ENCODE measurements around the gene ANKS1A. TPM values are rescaled to one million over a fixed set of nuclear protein-coding genes. Genes with fewer than 3 reads are reported as not detected.

Gene ANKS1A
- total RNA-seq, 1 experiment from 2014 or later = 26.5 TPM

DNA sequence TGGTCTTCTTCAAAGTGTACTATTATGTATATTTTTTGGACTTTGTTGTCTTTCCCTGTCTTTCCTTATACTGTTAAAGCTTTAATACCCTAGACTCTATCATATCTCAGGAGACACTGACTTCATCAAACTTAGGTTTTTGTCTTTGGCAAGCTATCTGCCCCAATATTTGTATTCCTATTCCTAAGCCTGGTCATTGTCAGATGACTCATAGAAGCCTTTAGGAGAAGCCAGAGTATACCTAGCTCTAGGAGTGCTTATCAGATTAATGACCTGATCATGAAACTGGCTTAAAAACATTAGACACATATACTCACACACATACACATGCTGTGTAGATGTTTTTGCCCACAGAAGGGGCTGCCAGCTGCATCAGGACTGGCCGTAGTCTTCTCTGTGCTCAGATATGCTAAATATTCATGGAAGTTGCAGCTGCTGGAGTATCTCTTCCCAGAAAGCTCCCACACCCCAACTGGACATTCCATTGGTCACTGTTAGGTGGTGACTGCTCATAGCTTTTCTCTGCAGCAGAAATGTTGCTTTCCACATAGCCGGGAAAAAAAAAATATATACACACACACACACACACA lies 102.0 kb downstream of the ANKS1A start:
- no peaks in the 10 kb centered on the region for H3K27me3 Mint-ChIP-seq (ENCODE audit: low read depth)
- H3K23me2 ChIP-seq (ENCODE audit: insufficient read length, low read depth, low read length, poor library complexity, severe bottlenecking) = no peaks in the 10 kb centered on the region
- no peak overlapping the region for H2AFZ ChIP-seq (ENCODE audit: low read length)
- H2BK12ac ChIP-seq (ENCODE audit: insufficient read length, low read depth, low read length) = no peak overlapping the region
- H2AK5ac ChIP-seq (ENCODE audit: insufficient read length, low read length) = no peak overlapping the region
- H3K4ac ChIP-seq (ENCODE audit: low read depth, low read length) = no peak overlapping the region
- H3K27ac ChIP-seq (ENCODE audit: insufficient read length, low read depth, low read length) = no peak overlapping the region
- no peak overlapping the region for H3K23ac ChIP-seq (ENCODE audit: insufficient read length, low read depth, low read length)
- H3K79me1 ChIP-seq (ENCODE audit: insufficient read depth, low read depth, low read length, poor library complexity, severe bottlenecking) = no peaks in the 10 kb centered on the region
- no peak overlapping the region for H2BK5ac ChIP-seq (ENCODE audit: insufficient read length, low read length)
- no peak overlapping the region for H4K91ac ChIP-seq (ENCODE audit: insufficient read length, low read depth, low read length)
- peaks cover 14 to 32% of the 10 kb centered on the region in 2 experiments for H3K4me1 Mint-ChIP-seq
- no peaks in the 10 kb centered on the region for H3K9me3 Mint-ChIP-seq
- H4K5ac ChIP-seq (ENCODE audit: insufficient read length, low read depth, low read length) = no peak overlapping the region
- H2BK20ac ChIP-seq (ENCODE audit: low read depth, low read length, poor library complexity, severe bottlenecking) = no peak overlapping the region
- WGBS (ENCODE audit: extremely low coverage, insufficient read length, low lambda C conversion rate) = no CpG with 5 or more reads among the region's 2 CpGs
- H3K9ac ChIP-seq (ENCODE audit: extremely low read depth, insufficient read length, low read length) = no peak overlapping the region
- H2BK15ac ChIP-seq (ENCODE audit: low read depth, low read length) = no peak overlapping the region
- no peak overlapping the region for H4K8ac ChIP-seq (replicated peaks; ENCODE audit: insufficient read length, low read depth, low read length)
- no peaks in the 10 kb centered on the region for H3K79me2 ChIP-seq (ENCODE audit: insufficient read depth, low read length)
- no peak overlapping the region for H3K18ac ChIP-seq (ENCODE audit: insufficient read length, low read depth, low read length)
- no peaks in the 10 kb centered on the region for H4K20me1 ChIP-seq (ENCODE audit: control insufficient read depth, insufficient read depth, insufficient read length)
- peaks cover 23 to 68% (median 50%) of the 10 kb centered on the region in 3 experiments; a peak in 6 of 7 replicates for H3K36me3 Mint-ChIP-seq (ENCODE audit: insufficient read depth in 1 of 3, low read depth in 3 of 3)
- H3K27ac Mint-ChIP-seq = no peak overlapping the region; a peak in 3 of 7 replicates
- DNase-seq = no peak
- H3K9me3 ChIP-seq (ENCODE audit: control insufficient read depth, low read depth, low read length) = no peaks in the 10 kb centered on the region
- TF ChIP-seq, protein P1, sequence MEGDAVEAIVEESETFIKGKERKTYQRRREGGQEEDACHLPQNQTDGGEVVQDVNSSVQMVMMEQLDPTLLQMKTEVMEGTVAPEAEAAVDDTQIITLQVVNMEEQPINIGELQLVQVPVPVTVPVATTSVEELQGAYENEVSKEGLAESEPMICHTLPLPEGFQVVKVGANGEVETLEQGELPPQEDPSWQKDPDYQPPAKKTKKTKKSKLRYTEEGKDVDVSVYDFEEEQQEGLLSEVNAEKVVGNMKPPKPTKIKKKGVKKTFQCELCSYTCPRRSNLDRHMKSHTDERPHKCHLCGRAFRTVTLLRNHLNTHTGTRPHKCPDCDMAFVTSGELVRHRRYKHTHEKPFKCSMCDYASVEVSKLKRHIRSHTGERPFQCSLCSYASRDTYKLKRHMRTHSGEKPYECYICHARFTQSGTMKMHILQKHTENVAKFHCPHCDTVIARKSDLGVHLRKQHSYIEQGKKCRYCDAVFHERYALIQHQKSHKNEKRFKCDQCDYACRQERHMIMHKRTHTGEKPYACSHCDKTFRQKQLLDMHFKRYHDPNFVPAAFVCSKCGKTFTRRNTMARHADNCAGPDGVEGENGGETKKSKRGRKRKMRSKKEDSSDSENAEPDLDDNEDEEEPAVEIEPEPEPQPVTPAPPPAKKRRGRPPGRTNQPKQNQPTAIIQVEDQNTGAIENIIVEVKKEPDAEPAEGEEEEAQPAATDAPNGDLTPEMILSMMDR (conservative IDR thresholded peaks at IDR 0.05) = no peak
- no peak overlapping the region for H2BK120ac ChIP-seq (ENCODE audit: low read depth, low read length, poor library complexity, severe bottlenecking)
- no peak overlapping the region for H3K4me2 ChIP-seq (ENCODE audit: insufficient read depth, insufficient read length, low read length)
- H3K4me3 Mint-ChIP-seq = no peak overlapping the region
- no peaks in the 10 kb centered on the region for H3K4me1 ChIP-seq (ENCODE audit: insufficient read depth, low read length)
- no peak overlapping the region for H3K14ac ChIP-seq (ENCODE audit: insufficient read depth, low read length)
- no peak overlapping the region for H3K56ac ChIP-seq (ENCODE audit: insufficient read length, low read depth, low read length)
- H3T11ph ChIP-seq (ENCODE audit: low read length) = no peak overlapping the region
- no peaks in the 10 kb centered on the region for H3K27me3 ChIP-seq (ENCODE audit: insufficient read depth, low read length)

All from H9 (cell line).